ENCODE measurements around the gene ACSF3.

DNA sequence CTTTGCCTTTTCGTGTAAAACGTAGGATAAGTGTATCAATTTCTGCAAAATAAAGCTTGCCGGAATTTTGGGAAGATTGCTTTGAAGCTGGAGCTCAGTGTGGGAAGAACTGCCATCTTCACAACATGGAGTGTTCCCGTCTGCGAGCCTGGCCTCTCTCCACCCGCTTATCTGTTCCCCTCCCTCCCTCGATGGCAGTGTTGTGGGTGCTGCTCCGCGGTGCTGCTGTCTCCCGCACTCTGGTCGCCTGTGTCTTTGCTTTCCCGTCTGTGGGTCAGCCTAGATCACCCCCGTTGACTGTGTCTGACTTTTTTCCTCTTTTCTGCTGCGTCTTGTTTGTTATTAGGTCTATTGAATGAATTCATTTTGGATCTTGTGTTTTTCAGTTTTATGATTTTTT, 17.0 kb downstream of the ACSF3 start:
- TF ChIP-seq, protein P1, sequence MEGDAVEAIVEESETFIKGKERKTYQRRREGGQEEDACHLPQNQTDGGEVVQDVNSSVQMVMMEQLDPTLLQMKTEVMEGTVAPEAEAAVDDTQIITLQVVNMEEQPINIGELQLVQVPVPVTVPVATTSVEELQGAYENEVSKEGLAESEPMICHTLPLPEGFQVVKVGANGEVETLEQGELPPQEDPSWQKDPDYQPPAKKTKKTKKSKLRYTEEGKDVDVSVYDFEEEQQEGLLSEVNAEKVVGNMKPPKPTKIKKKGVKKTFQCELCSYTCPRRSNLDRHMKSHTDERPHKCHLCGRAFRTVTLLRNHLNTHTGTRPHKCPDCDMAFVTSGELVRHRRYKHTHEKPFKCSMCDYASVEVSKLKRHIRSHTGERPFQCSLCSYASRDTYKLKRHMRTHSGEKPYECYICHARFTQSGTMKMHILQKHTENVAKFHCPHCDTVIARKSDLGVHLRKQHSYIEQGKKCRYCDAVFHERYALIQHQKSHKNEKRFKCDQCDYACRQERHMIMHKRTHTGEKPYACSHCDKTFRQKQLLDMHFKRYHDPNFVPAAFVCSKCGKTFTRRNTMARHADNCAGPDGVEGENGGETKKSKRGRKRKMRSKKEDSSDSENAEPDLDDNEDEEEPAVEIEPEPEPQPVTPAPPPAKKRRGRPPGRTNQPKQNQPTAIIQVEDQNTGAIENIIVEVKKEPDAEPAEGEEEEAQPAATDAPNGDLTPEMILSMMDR (IDR thresholded peaks at IDR 0.05), result no peak
- TF ChIP-seq, protein P2, sequence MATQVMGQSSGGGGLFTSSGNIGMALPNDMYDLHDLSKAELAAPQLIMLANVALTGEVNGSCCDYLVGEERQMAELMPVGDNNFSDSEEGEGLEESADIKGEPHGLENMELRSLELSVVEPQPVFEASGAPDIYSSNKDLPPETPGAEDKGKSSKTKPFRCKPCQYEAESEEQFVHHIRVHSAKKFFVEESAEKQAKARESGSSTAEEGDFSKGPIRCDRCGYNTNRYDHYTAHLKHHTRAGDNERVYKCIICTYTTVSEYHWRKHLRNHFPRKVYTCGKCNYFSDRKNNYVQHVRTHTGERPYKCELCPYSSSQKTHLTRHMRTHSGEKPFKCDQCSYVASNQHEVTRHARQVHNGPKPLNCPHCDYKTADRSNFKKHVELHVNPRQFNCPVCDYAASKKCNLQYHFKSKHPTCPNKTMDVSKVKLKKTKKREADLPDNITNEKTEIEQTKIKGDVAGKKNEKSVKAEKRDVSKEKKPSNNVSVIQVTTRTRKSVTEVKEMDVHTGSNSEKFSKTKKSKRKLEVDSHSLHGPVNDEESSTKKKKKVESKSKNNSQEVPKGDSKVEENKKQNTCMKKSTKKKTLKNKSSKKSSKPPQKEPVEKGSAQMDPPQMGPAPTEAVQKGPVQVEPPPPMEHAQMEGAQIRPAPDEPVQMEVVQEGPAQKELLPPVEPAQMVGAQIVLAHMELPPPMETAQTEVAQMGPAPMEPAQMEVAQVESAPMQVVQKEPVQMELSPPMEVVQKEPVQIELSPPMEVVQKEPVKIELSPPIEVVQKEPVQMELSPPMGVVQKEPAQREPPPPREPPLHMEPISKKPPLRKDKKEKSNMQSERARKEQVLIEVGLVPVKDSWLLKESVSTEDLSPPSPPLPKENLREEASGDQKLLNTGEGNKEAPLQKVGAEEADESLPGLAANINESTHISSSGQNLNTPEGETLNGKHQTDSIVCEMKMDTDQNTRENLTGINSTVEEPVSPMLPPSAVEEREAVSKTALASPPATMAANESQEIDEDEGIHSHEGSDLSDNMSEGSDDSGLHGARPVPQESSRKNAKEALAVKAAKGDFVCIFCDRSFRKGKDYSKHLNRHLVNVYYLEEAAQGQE (IDR thresholded peaks at IDR 0.05; ENCODE audit: insufficient read depth in 1 of 2, low read depth in 2 of 2, low read length in 1 of 2), result no peak
- TF ChIP-seq TCF7L2 (IDR thresholded peaks at IDR 0.05; ENCODE audit: low read depth, low read length), result no peak
- no peak for TF ChIP-seq POLR2AphosphoS5 (IDR thresholded peaks at IDR 0.05; ENCODE audit: low read depth, low read length)
- TF ChIP-seq SIN3A (IDR thresholded peaks at IDR 0.05; ENCODE audit: borderline replicate concordance, insufficient read depth, low read depth, low read length), result no peak

All from Panc1 (cell line).